Frontal cortex (tissue), 4 donors: ENCODE data around the gene FHOD1. TPM values are rescaled to one million over a fixed set of nuclear protein-coding genes. Genes with fewer than 3 reads are reported as not detected.
A peak's percentile ranks its signal among the peaks of the same experiment; 100 is the strongest.

Source experiments
- DNase-seq, 2 donors: peaks; one replicate each; pipeline ENCODE4 v3.0.0; 2012; ENCODE audit warnings: low spot score in 2 of 2
- FAIRE-seq: peaks from 2 replicates; lab custom pipeline; 2012; peaks lifted over from hg19 to GRCh38; lab: Jason Lieb, UNC
- total RNA-seq: library from RNA; depleted of rRNA; stranded (reverse); fragments of >200 nt; gene quantifications from one replicate; pipeline ENCODE4 v1.2.3, GENCODE V29; 2014
- donor health status: control.
- donor health status: control.
- donor health status: control.

Gene FHOD1
- total RNA-seq, 1 donor from 2014 or later, result 1.6 TPM

GRCh38 chr16:67213197-67214019 lies 33.9 kb downstream of the FHOD1 start:
- DNase-seq (no peak), FAIRE-seq (no peak)

GRCh38 chr16:67212766-67213165 lies 34.5 kb downstream of the FHOD1 start:
- DNase-seq, result no peak
- no peak for FAIRE-seq

GRCh38 chr16:67211674-67212073 lies 35.6 kb downstream of the FHOD1 start:
- DNase-seq (no peak), FAIRE-seq (no peak)

GRCh38 chr16:67210069-67210937 lies 37.0 kb downstream of the FHOD1 start:
- no peak for DNase-seq

GRCh38 chr16:67209565-67209964 lies 37.7 kb downstream of the FHOD1 start:
- no peak for DNase-seq
- FAIRE-seq, result no peak

More at GRCh38 chr16:67210069-67210937, 37.0 kb downstream of the FHOD1 start:
- FAIRE-seq, result no peak

- no peak for FAIRE-seq
- no peak for DNase-seq
These were observed 39.0 kb downstream of the FHOD1 start for GRCh38 chr16:67208154-67208896.

GRCh38 chr16:67207249-67208091 lies 39.8 kb downstream of the FHOD1 start:
- FAIRE-seq (no peak), DNase-seq (no peak)

- FAIRE-seq (no peak), DNase-seq (no peak)
These were observed 40.4 kb downstream of the FHOD1 start for GRCh38 chr16:67206838-67207248.

GRCh38 chr16:67206129-67206837 lies 41.0 kb downstream of the FHOD1 start:
- FAIRE-seq, result no peak

GRCh38 chr16:67204076-67204475 lies 43.2 kb downstream of the FHOD1 start:
- FAIRE-seq (no peak), DNase-seq (no peak)

More at GRCh38 chr16:67206129-67206837, 41.0 kb downstream of the FHOD1 start:
- DNase-seq, result no peak

GRCh38 chr16:67202956-67203493 lies 44.3 kb downstream of the FHOD1 start:
- no peak for DNase-seq
- no peak for FAIRE-seq

- DNase-seq (no peak), FAIRE-seq (no peak)
These were observed 44.9 kb downstream of the FHOD1 start for GRCh38 chr16:67202426-67202825.

- FAIRE-seq (no peak), DNase-seq (no peak)
These were observed 45.6 kb downstream of the FHOD1 start for GRCh38 chr16:67201411-67202345.

GRCh38 chr16:67200491-67200890 lies 46.8 kb downstream of the FHOD1 start:
- DNase-seq, result no peak
- FAIRE-seq, result no peak

- DNase-seq, result no peak
- FAIRE-seq, result no peak
These were observed 47.5 kb downstream of the FHOD1 start for GRCh38 chr16:67199808-67200198.

- peak; percentile 56 to 63 for DNase-seq
- FAIRE-seq, result no peak
These were observed 48.1 kb downstream of the FHOD1 start, which contains the start of gene ELMO3 for GRCh38 chr16:67199011-67199807. Gene ELMO3 (plus strand): TSS chr16:67199131. CDS start chr16:67199327, 196 bp downstream.
